ENCODE results near the gene HDAC6. TPM values are rescaled to one million over a fixed set of nuclear protein-coding genes. Genes with fewer than 3 reads are reported as not detected.

HDAC6 gene
- total and polyA plus RNA-seq, 4 donors = 39.7 to 90.8 (median 78.4) TPM

- peaks cover 0 to 16% (median 0%) of the 10 kb centered on the region in 4 donors for H3K9me3 ChIP-seq (ENCODE audit: control insufficient read depth in 4 of 4, insufficient read depth in 3 of 4, low read length in 3 of 4)
- 40 to 53% methylated on average over 9 of the region's 9 CpGs for WGBS, 2 donors
- no peak for ATAC-seq (ENCODE audit: insufficient read depth, low FRiP score)
- no peak overlapping the region for H3K9ac ChIP-seq (ENCODE audit: insufficient read depth in 1 of 2, low read length in 2 of 2)
- no peaks in the 10 kb centered on the region for H3K36me3 ChIP-seq (ENCODE audit: control insufficient read depth in 4 of 4, insufficient read depth in 4 of 4, low read length in 4 of 4)
- H3K27ac ChIP-seq (ENCODE audit: low read depth in 1 of 2, low read length in 1 of 2) = no peak overlapping the region
- no peak overlapping the region for H3K4me3 ChIP-seq
- H3K27me3 ChIP-seq (ENCODE audit: control insufficient read depth in 3 of 3, insufficient read depth in 3 of 3, low read length in 2 of 3) = peaks cover 2 to 43% (median 26%) of the 10 kb centered on the region in 3 donors
- TF ChIP-seq CTCF (IDR thresholded peaks at IDR 0.05; ENCODE audit: control extremely low read depth, extremely low read depth) = no peak
- DNase-seq = no peak
- H3K4me1 ChIP-seq (ENCODE audit: control insufficient read depth in 5 of 5, insufficient read depth in 5 of 5, low read length in 5 of 5) = peaks cover 0 to 2% (median 0%) of the 10 kb centered on the region in 5 donors
These were observed 31.8 kb downstream of the HDAC6 start for GRCh38 chrX:48833542-48834138.

- ATAC-seq (ENCODE audit: insufficient read depth, low FRiP score) (no peak), DNase-seq (no peak)
- Histone ChIP-seq H3K27me3 (ENCODE audit: control insufficient read depth in 3 of 3, insufficient read depth in 3 of 3, low read length in 2 of 3) (peaks cover 0 to 37% (median 26%) of the 10 kb centered on the region in 3 donors), H3K9me3 (ENCODE audit: control insufficient read depth in 4 of 4, insufficient read depth in 3 of 4, low read length in 3 of 4) (peaks cover 0 to 11% (median 0%) of the 10 kb centered on the region in 4 donors), H3K36me3 (ENCODE audit: control insufficient read depth in 4 of 4, insufficient read depth in 4 of 4, low read length in 4 of 4) (no peaks in the 10 kb centered on the region), H3K9ac (ENCODE audit: insufficient read depth in 1 of 2, low read length in 2 of 2) (no peak overlapping the region), H3K4me1 (ENCODE audit: control insufficient read depth in 5 of 5, insufficient read depth in 5 of 5, low read length in 5 of 5) (peaks cover 0 to 2% (median 0%) of the 10 kb centered on the region in 5 donors), H3K27ac (ENCODE audit: low read depth in 1 of 2, low read length in 1 of 2) (no peak overlapping the region), H3K4me3 (no peak overlapping the region)
- TF ChIP-seq CTCF (IDR thresholded peaks at IDR 0.05; ENCODE audit: control extremely low read depth, extremely low read depth) = no peak
- 7 to 32% methylated on average over 7 of the region's 7 CpGs for WGBS, 2 donors
These were observed 32.5 kb downstream of the HDAC6 start for GRCh38 chrX:48834383-48834709.

- DNase-seq = peak in 2 of 3 donors; percentile 24 to 55
- no peak for ATAC-seq (ENCODE audit: insufficient read depth, low FRiP score)
- H3K27me3 ChIP-seq (ENCODE audit: control insufficient read depth in 3 of 3, insufficient read depth in 3 of 3, low read length in 2 of 3) = peaks cover 0 to 34% (median 26%) of the 10 kb centered on the region in 3 donors
- peaks cover 0 to 2% (median 0%) of the 10 kb centered on the region in 5 donors for H3K4me1 ChIP-seq (ENCODE audit: control insufficient read depth in 5 of 5, insufficient read depth in 5 of 5, low read length in 5 of 5)
- H3K9ac ChIP-seq (ENCODE audit: insufficient read depth in 1 of 2, low read length in 2 of 2) = no peak within 1 kb of the TSS
- H3K36me3 ChIP-seq (ENCODE audit: control insufficient read depth in 4 of 4, insufficient read depth in 4 of 4, low read length in 4 of 4) = no peaks in the 10 kb centered on the region
- peaks cover 0 to 8% (median 0%) of the 10 kb centered on the region in 4 donors for H3K9me3 ChIP-seq (ENCODE audit: control insufficient read depth in 4 of 4, insufficient read depth in 3 of 4, low read length in 3 of 4)
- no peak within 1 kb of the TSS for H3K4me3 ChIP-seq
- H3K27ac ChIP-seq (ENCODE audit: low read depth in 1 of 2, low read length in 1 of 2) = no peak within 1 kb of the TSS
- no peak for TF ChIP-seq CTCF (IDR thresholded peaks at IDR 0.05; ENCODE audit: control extremely low read depth, extremely low read depth)
- WGBS, 2 donors = 33 to 43% methylated on average over 15 to 35 of the region's 35 CpGs
These were observed 33.9 kb downstream of the HDAC6 start, which contains the start of gene PCSK1N for GRCh38 chrX:48835524-48836329. TSS of gene PCSK1N (minus strand) at chrX:48835610. CDS start at chrX:48835532, 78 bp downstream.

Data from lung (tissue), 12 donors.